ENCODE data around the gene KCNQ1. TPM values are rescaled to one million over a fixed set of nuclear protein-coding genes. Genes with fewer than 3 reads are reported as not detected.

The KCNQ1 gene
- total RNA-seq, 1 donor from 2014 or later = 7.9 TPM

DNA sequence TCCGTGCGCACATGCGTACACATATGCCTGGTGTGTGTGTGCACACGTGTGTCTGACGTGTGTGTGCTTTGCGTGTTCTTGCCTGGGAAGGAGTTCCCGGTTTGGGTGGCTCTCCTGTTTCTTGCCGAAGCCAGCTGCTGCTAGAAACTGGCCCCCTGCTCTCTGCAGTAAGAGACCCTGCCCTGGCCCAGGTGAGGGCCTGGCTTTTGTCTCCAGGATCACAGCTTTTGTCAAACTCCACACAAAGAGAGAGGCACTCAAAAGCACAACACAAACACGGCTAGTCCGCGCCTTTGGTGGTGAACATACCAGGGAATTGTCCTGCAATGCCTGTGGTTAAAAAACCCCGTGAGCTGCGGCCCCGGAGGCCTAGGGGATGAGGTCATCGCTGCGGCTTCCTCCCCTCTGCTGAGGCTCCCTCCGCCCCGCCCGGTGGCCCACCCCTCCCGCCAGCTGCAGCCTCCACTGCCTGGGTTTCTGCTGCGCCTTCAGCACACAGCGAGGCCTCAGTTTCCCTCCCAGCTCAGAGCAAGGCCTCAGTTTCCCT lies 88.9 kb downstream of the KCNQ1 start:
- peak; percentile 92 for DNase-seq (ENCODE audit: low spot score)

DNA sequence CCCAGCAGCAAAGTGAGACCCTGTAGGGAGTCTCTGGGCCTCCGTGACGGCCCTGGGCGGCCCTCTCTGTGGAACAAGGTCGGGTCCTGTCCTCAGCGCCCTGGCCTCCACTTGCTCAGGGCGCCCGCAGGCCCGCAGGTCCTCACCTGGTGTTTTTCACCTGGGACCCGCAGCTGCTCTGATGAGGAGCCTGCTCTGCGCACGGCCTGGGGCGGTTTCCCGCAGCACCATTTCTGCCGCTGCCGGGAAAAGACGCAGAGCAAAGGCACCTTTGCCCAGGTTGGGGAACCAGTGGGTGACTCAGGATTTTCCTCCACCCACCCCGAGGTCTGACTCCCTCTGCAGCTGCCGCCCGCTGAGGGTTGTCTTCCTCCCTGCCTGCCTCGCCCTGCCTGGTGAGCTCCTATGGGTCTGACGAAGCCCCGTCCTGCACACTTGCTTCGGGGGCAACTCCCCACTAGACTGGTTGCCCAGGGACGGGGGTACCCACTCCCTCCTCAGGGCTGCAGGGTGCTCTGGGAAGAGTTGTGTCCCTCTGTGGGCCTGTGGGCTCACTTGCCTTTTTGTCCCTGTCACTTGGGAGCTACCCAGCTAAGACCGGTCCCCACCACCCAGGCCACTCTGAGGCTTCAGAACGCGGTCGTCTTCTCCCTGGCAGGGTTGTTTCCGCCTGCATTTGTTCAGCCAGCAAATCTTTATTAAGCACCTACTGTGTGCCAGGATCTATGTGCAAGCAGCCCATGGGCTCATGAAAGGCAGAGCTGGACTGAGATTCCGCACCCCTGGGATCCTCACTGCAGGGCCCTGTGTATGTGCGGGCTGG lies 89.5 kb downstream of the KCNQ1 start:
- DNase-seq (ENCODE audit: low spot score) = no peak

DNA sequence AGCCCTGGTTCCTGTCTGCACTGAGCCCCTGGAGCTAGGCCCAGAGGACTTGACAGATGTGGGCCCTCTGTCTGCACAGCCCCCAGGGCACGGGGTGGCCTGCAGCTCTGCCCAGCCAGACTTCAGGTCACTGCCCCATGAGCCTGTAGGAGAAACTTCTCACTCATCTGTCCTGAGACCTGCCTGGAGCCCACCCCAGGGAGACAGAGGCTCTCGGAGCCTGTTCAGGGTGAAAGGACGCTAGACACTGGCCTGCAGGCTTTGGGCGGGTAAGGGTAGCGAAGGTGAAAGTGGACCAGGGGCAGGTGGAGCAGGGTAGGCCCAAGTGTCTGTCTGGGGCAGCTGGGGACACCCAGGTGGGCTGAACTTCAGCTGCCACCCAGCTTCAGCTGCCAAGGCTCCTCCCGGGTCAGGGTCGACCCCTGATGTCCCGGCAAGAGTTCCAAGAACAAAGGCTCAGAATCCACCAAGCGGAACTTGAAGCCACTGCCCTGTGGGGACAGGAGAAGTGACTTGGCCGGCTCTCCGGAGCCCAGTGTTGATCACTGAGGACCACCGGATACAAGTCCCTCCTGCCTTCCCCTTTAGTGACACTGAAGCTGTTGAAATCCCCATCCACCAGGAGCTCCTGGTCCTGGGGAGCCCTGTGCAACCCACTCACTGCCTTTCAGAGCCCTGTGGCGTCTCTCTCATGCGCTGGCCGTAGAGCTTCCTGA lies 90.3 kb downstream of the KCNQ1 start:
- DNase-seq (ENCODE audit: low spot score) = no peak

DNA sequence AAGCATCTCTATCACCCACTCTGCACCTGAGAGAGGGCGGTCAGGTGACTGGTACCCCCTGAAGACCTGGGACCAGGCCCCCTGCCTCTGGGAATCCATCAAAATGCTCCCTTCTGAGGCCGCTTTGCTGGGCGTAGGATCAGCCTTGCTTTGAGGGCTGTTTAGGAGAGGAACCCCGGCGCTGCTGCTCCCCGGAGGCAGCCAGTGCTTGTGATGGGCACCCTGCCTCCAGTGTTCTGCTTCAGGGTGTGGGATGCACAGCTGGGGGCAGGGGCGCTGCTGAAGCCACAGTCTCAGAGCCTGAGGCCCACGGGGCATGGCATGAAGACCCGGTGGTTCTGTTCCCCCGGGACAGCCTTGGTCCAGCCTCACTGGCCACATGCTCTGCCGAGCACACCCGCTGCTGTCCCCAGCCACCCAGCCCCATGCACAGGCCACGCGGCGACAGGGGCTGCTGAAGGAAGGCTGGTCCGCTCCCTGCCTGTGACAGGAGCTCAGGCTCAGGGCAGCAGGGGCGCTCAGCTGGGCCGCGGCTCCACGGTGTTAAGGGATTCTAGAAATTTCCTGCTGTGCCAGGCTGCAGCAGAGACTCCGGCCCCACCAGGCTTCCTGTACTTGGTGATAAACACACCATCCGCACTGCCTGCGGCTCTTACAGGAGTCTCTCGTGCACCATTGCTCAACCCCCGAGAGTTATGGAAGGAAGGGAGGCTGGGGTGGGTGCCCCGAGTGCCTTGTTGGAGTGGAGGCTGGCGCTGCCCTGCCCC lies 91.0 kb downstream of the KCNQ1 start:
- no peak for DNase-seq (ENCODE audit: low spot score)

DNA sequence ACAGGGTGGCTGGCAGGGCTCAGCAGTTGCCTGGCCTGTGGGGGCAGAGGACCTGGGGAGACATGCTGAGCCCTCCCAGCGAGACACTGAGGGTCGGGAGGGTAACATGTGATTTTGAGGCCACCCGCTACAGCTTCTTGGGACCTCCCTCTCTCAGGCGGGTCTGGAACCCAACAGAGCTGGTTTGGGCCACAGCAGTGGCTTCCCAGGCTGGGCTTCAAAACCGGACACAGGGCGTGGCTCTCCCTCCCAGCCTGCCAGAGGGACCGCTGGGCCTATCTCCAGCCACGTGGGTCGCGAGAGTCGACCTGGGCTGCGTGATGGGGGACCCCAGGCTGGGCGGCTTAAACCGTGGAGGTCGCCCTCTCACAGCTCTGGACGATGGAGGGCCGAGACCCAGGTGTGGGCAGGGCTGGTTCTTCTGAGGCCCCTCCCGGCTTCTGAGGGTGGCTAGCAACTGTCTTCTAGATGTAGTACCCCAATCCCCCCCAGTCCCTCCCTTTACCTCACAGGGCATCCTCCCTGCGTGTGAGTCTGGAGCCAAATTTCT lies 91.7 kb downstream of the KCNQ1 start:
- no peak for DNase-seq (ENCODE audit: low spot score)

DNA sequence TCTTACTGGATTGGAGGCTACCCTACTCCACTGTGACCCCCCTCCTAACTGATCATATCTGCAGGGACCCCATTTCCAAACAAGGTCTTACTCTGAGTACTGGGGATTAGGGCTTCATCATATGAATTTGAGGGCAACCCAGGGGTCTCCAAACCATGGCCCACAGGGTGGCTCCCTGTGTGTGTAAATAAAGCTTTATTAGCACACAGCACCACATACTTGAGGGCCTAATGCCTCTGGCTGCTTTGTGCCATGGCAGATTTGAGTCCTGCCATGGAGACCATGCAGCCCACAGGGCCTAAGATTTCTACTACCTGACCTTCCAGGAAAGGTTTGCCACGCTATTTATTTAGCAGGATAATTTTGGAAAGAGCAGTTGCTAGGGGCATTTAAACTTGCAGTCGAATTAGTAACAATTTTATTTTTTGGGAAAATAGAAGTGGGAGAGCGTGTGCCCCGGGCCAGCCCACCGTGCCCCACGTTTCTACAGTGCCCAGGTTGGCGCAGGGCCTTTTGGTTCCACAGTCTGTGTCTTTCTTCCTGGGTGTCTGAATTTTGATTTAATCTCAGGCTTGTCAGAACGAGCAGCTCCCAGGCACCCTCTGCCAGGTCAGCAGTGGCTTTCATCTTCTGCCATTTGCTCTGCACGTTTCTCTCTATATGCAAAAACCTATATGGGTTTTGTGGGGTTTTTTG lies 92.3 kb downstream of the KCNQ1 start:
- no peak for DNase-seq (ENCODE audit: low spot score)

DNA sequence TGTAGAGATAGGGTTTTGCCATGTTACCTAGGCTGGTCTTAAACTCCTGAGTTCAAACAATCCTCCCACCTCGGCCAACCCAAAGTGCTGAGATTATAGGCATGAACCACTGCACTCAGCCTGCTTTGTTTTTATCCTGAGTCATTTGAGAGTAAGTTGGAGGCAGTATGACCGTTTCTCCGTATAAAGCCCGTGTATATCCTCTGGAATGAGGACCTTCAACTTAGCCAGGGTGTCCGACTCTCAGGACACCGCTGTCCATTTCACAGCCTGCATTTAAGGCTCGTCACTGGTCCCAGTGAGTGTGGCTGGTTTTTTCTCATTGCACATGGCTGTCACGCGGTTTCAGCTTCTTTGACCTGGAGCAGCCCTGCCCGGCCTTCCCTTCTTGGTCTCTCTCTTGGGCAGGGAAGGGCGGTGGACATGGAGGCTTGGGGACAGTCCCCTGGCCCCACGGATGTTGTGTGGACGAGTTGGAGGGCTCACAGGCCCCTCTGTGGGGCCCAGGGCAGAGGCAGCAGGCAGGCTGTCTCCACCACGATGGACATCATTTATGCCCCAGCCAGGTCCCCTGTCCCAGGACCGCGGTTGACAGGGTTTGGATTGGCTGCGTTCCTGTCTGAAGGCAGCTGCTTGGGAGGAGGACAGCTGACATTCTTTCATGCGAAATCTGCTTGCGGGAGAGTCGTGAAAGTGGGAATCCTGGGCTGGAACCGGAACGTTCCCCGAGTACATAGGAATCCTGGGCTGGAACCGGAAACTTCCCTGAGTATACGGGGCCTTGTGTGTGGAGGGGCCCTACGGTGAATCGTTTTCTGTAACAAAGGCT lies 93.3 kb downstream of the KCNQ1 start:
- no peak for DNase-seq (ENCODE audit: low spot score)

DNA sequence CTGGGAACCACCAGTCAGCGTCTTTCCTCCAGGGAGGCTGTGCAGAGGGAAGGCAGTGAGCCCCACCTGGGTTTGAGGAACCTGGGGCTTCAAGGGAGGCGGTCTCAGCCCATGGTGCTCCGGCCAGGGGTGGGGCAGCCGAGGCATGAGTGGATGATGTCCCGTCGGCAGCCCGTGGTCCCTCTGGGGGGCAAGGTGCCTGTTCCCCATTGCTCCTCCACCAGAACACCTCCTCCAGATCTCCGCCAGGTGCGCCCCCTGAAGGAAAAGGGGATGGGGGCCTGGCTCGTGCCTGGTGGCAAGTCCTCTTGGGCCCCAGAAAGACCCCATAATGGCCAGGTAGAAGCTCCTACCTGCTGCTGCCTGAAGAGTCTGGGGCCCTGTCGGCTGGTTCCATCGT lies 94.1 kb downstream of the KCNQ1 start:
- DNase-seq (ENCODE audit: low spot score) = no peak

DNA sequence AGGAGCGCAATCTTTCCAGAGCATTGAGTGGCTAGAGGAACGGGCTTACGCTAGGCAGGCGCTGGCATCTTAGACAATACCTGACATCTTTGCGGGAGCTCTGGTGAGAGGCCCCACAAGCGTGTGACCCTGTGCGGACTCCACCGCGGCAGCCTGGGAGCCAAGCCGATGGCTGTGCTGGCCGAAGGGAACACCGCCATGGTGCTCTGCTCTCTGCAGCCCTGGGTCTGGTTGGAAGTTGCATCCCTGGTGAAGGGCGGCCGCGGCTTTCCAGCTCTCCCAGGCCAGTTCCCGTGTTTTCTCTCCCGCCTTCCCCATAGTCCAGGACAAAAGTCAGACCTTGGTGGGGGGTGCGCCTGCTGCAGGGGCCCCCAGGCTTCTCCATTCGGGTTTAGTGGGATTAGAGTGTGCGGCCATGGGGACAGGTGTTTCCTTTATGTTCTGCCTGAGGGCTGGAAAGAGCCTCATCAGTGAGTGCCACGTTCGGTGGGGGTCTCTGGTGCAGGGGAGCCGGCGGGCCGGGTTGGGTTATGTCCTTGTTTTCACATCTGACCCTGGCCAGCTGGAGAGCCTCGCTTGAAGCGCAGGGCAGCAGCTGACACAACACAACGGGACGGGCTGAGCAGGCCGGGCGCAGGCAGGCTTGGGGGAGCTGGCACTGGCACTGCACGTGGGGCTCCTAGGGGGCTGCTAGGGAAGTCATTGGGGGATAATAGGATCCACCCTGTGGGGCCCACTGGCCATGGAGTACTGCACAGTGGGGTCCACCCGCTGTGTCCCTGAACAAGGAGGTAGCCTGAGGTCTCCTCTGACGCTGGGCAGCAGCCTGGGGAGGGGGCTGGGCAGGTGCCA lies 94.8 kb downstream of the KCNQ1 start:
- no peak for DNase-seq (ENCODE audit: low spot score)

DNA sequence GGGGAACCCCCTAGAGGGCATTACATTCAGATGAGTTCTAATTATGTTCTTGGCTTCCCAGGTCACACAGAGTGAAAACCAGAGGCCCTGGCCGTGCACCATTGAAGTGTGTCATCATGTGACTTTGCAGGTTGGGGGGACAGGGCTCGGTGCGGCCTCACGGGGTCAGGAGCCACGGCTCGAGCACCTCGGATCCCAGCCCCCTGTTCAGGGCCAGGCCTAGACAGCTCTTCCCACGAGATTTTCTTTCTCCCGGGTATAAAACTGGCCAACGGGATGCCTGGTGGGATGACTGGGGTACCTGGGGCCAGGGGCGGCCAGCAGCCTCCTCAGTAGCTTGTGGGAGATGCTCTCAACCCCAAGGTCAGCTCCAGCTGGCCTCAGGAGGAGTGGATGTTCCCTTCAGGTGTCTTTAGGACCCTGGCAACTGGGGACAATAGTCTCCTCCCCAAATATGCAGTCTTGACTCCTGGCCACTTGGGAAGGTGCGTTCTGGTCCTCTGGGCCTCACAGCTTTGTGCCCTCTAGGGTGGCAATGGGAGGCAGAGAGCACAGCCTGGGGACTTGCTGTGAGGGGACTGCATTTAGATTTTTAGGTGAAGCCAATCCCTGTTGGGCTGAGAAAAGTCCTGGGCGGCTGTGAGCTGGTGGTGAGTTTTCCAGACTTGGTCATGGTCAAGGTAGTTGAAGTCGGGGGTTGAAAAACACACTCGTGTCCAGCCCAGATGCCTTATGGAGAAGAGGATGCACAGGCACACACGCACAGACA lies 95.6 kb downstream of the KCNQ1 start:
- no peak for DNase-seq (ENCODE audit: low spot score)

DNA sequence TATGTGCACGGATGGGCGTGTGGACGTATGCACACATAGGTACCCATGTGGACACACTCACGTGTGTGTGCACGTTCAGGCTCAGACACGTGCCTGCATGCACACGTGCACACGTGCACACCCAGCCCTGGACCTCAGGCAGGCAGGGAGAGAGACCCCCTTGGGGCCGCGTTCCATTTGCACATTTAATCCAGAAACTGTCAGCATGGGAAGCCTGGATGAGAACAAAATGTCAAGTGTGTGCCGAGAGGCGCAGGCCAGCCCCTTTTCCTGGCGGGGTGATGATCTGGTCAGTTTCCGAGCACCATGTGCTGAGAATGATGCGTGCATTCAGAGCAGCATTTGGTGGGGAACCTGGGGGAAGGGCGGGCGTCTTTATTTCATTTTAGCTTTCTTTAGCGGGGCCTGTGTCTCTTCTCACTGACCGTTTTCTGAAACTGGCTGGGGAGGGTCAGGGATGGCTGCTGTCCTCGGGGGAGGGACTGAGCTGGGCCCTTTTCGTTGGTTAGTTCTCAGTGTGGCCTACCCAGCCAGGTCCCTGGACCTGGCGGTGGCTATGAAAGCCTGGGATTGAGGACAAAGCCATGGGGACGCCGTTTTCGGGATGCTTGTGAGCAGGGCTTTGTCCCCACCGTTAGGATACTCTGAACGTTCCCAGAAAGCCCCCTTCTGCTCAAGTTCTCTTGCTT lies 96.3 kb downstream of the KCNQ1 start:
- no peak for DNase-seq (ENCODE audit: low spot score)

DNA sequence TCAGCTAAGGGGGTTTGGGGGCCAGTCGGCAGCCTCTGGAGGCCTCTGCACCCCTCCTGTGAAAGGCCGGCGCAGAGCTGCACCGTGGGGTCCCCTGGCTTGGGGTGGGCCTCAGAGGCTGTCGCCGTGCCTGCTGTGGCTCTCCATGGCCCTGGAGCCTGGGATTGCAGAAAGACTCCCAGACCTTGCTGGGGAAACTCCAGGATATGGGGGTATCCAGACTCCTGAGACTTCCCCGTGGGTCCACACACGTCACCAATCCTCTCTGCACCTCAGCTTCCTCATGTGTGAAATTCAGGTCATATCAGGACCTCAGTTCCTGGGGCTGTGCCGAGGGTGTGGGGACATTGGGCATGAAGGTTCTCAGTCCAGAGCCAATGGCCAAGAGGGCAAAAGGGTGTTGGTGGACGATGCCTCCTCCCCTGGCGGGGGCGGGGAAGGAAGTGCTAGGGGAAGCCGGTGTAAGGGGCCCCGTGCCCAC lies 97.1 kb downstream of the KCNQ1 start:
- DNase-seq (ENCODE audit: low spot score) = no peak

DNA sequence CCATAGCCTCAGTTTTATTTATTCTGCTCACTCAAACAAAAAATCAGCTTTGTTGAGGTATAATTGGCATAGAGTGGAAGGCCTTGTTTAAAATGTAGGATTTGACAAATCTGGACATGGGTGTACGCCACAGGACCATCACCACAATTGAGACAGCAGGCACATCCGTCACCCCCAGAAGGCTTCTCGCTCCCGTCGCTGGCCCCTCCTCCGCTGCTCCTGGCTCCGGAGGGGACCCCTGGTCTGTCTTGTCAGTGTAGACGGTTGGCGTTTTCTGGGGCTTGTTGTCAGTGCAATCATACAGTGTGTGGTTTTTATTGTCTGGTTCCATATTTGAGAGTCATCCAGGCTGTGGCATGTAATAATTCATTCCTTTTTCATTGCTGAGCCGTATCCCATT lies 97.6 kb downstream of the KCNQ1 start:
- DNase-seq (ENCODE audit: low spot score) = no peak

DNA sequence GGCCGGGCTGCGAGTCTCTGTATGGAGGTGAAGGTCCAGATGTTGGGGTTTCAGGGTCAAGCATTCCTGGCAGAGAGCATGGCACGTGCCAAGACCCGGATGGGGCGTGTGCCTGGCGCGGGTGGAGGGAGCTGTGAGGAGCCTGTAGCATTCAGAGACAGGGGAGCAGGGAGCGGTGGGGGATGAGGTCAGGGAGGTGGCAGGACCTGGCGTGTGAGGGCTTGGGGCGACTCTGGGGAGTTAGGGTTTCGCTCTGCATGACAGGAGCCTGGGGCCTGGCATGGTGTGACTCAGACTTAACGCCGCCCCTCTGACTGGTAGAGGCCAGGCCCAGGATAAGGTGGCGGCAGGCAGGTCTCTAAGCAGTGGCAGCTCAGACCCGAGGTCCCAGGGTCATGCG lies 103.0 kb downstream of the KCNQ1 start:
- DNase-seq (ENCODE audit: low spot score) = no peak

DNA sequence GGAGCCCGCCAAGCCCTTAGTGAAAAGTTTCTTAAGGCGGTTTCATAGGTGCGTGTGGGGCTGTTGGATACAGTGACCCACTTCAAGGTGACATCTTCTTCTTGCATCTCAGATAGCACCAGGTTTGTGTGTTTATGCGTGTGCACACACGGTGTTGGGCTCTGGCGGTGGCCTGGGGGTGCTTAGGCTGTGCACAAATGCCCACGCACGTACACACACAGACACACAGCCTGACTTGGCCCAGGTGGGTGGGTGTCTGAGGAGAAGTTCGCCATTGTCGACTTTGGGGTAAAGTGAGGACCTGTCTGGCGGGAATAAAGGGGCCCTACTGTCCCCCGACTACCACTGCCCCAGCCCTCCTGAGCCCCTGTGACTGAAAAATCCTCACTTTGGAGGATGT lies 103.8 kb downstream of the KCNQ1 start:
- DNase-seq (ENCODE audit: low spot score) = no peak

DNA sequence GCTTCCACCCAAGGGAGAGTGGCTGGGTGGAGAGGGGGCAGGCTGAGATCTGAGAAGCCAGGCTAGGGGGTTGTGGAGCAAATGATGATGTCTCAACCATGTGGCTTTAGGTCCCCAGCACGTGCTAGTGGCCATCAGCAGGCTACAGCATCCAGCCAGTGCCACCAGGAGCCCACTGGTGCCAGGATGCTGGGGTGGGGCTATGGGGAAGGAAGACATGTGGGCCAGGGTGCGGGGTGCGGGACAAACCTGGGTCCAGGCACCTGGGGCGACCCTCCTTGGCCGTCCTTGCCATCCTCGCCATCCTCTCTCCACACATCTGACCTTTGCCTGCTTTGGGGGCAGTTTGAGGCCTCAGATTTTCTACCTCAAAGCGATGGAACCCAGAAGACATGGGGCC lies 104.3 kb downstream of the KCNQ1 start:
- no peak for DNase-seq (ENCODE audit: low spot score)

DNA sequence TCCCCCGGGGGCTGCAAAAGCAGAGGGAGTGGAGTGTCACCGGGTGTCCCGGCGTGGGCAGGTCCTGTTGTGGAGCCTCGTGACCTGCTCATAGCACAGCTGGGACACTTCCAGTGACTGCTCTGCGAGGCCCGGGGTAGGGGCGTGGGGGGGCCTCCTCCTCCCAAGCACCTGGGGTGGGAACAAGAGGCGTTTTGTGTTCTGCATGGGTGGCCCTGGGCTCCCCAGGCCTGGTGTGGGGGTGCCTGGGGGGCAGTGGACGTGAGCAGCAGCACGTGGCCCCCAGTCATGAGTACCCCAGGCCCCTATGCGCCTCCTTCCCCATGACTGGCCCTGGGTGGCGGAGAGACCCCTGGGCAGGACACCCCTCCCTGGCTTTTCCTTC lies 104.7 kb downstream of the KCNQ1 start:
- DNase-seq (ENCODE audit: low spot score) = no peak

All from umbilical cord (tissue), 2 donors.